ENCODE results near the gene BEND4.

BEND4 gene

GRCh38 chr4:42104521-42104920 is 47.9 kb downstream of the BEND4 start:
- DNase-seq (ENCODE audit: low spot score), result no peak

- DNase-seq (ENCODE audit: low spot score), result peak; percentile 29
Measured at GRCh38 chr4:42101446-42101975, 50.9 kb downstream of the BEND4 start.

GRCh38 chr4:42088386-42088785 is 64.1 kb downstream of the BEND4 start:
- no peak for DNase-seq (ENCODE audit: low spot score)

GRCh38 chr4:42083816-42084215 is 68.6 kb downstream of the BEND4 start:
- no peak for DNase-seq (ENCODE audit: low spot score)

GRCh38 chr4:42080306-42080705 is 72.1 kb downstream of the BEND4 start:
- DNase-seq (ENCODE audit: low spot score), result no peak

- no peak for DNase-seq (ENCODE audit: low spot score)
Measured at GRCh38 chr4:42078184-42078801, 74.2 kb downstream of the BEND4 start.

- no peak for DNase-seq (ENCODE audit: low spot score)
Measured at GRCh38 chr4:42074294-42074693, 78.2 kb downstream of the BEND4 start.

GRCh38 chr4:42070463-42070862 is 82.0 kb downstream of the BEND4 start:
- DNase-seq (ENCODE audit: low spot score), result no peak

- DNase-seq (ENCODE audit: low spot score), result no peak
Measured at GRCh38 chr4:42067264-42067663, 85.2 kb downstream of the BEND4 start.

- no peak for DNase-seq (ENCODE audit: low spot score)
Measured at GRCh38 chr4:42066402-42066801, 86.1 kb downstream of the BEND4 start.
